Activated CD4-positive, alpha-beta T cell treated with anti-CD3 and anti-CD28 coated beads for 1 hour (primary cell): ENCODE results near the gene IZUMO2.

Source experiments
- DNase-seq: peaks from one replicate; pipeline ENCODE4 v3.0.0-alpha.2; 2020

Gene IZUMO2

DNA sequence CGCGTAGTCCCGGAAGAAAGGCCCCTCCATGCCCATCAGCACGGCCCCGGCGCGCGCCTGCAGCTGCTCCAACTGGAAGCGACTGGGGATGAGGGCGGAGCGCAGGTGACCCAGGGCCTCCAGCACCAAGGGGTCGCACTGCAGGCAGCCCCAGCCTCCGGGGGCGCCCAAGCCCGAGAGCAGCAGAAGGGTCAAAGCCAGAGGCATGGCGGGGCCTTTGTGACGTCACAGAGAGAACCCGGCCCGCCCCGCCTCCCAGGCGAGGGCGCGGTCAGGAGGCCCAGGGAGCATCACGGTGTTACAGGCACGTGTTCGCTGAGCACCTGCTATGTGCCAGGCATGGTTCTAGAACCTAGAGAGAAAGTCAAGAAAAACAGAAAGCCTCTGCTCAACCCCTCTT, at the start of gene IZUMO2:
Gene IZUMO2 (minus strand): TSS at position 294 of the 400 bp plus-strand sequence. CDS start 87 bp downstream, at position 207.
- DNase-seq: no peak

DNA sequence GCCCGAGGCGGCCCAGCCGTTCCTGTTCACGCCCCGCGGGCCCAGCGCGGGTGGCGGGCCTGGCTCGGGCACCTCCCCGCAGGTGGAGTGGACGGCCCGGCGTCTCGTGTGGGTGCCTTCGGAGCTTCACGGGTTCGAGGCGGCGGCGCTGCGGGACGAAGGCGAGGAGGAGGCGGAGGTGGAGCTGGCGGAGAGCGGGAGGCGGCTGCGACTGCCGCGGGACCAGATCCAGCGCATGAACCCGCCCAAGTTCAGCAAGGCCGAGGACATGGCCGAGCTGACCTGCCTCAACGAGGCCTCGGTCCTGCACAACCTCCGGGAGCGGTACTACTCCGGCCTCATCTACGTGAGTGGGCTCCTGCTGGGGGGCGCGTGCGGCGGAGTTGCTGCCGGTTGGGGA, 47.3 kb upstream of the IZUMO2 start:
- DNase-seq: no peak

DNA sequence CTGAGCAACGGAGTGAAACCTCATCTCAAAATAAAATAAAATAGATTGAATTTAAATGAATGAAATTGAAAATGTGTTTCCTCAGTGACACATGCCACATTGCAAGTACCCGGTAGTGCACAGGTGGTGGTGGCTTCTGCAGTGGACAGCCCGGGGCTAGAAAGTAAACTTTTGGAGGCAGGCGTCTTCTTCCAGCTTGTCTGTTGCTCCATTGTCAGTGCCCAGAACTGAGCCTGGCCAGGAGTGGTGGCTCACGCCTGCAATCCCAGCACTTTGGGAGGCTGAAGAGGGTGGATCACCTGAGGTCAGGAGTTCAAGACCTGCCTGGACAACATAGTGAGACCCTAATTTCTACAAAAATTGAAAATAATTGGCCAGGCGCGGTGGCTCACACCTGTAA, 46.0 kb upstream of the IZUMO2 start:
- no peak for DNase-seq

DNA sequence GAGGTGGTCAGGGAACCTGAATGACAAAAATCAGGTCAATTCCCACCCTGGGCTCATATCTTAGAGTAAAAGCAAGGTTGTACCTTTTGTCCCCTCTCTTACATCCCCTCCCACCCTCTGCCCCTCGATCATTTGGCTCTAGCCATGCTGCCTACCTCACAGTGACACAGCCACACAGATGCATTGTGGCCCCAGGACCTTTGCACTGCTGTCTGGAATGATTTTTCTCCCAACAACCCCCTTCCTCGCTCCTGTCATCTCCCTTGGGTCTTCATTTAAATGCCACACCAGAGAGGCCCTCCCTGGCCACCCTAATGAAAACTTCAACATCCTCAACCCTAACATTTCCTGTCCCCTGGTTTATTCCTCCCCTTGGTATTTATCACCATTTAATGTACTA, 44.6 kb upstream of the IZUMO2 start:
- no peak for DNase-seq

DNA sequence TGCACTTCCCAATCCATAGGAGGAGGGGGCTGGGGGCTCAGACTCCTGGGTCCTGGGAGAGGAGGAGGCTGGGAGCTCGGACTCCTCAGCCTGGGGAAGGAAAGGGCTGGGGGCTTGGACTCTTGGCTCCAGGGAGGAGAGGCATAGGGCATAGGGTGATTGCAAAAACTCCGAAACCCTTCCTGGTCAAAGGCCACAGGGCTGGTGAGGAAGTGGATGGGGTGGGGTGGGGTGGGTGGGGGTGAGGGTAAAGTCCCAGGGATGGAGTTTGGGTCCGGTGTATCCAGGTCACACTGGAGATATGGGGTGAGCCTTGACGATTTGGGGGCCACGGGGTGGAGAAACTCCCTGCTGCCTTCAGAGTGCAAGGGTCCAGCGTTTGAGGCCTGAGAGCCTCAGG, 43.1 kb upstream of the IZUMO2 start:
- no peak for DNase-seq

DNA sequence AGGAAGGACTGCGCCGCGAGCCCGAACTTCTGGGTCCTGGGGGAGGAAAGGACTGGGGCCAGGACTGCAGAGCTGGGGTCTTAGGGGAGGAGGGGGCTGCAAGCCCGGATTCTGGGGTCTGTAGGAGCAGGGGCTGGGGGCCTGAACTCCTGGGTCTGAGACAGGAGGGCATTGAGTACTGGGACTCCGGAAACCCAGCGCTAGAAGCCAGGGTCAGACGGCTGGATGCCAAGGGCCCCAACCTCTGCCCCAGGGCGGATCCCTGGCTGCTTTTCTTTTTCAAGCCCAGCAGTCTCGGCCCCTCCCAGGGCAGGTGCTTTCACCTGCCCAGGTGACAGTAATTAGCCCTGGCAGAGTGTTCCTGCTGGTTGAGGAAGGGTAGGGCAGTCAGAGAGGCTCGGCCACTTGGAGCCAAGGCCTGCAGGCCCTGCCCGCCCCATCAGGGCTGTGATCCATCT, 42.6 kb upstream of the IZUMO2 start:
- DNase-seq: no peak

DNA sequence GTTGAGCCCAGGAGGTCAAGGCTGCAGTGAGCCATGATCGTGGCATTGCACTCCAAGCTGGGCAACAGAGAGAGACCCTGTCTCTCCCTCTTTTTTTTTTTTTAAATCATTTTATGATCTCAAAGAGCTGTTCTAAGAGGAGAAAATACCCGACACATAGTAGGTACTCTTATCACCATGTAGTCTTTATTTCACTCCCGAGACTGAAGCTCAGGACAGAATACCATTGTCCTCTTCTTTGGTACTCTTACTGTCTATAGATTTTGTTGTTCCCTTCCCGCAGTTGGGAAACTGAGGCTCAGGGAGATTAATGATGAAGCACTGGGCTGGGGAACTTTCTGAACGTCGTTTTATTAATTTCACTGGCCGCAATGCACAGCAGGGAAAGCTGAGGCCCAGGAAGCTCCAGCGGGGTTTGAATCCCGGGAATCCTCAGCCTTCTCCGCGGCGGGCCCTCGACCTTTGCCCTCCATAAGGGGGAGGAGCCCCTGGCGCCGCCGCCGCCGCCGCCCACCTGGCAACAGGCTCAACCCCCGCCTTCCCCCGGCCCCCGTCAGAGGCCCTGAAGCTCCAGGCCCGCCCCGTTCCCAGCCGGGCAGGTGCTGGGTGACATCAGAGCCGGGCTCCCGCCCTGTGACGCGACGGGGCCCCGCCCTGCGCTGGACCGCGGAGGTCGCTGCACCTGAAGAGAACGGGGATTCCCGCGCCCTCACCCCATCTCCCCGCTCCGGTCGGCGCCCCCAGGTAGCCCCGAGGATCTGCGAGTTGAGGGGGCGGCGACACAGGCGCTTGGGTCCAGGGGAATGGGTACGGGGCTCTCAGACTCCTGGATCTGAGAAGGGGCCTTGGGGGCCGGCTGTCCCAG, 42.0 kb upstream of the IZUMO2 start:
- no peak for DNase-seq

DNA sequence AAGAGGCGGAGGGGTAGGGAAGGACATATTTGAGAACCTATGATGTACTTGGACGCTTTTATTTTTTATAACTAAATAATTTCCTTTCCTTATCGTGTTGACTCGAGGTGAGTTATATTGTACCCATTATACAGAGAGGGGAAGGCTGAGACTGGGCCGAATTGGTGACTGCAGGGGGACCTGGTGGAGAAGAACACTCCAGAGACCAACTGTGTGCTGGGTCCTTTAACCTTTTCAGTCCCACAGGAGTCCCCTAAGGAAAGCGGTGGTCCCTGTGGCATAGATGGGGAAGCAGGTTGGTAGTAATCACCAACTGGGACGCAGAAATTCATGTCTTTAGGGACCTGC, 41.0 kb upstream of the IZUMO2 start:
- no peak for DNase-seq

DNA sequence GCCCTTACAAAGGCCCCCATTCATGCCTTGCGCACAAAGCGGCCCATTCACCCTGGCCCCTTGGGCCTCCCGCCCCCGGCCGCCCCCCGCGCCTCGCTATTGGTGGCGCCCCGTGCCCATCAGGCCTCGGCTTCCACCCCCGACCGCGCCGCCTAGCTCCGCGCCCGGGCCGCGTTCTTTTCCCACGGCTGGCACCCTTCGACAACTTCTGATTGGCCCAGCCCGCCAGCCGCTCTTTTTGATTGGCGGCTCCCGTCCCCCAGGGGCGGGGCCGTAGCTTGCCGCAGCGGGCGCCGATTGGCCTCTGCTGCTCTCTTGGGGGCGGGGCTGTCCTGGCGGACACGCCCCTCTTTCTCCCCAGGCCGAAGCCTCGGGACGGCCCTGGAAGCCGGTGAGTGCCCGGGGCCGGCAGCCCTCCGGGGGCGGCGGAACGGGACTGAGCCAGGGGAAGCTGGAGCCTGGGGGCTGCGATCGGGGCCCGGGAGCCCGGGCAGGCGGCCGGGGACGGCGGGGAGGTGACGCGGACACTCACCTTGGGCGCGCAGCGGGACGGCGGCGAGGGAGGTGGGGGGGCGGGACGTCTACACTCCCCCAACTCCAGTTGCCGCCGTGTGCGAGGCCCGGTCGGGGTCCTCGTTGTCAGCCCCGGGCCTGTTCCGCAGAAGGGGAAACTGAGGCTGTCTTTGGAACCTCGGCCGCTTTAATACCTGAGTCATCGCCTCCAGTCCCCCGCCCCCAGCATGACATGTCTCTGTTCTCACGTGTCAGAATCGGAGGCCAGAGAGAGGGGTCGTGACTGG, 40.4 kb upstream of the IZUMO2 start, which contains the start of gene MYH14:
Gene MYH14 (plus strand): TSS at position 342 of the 800 bp plus-strand sequence. CDS start 6,744 bp downstream, outside the sequence.
- DNase-seq: no peak

DNA sequence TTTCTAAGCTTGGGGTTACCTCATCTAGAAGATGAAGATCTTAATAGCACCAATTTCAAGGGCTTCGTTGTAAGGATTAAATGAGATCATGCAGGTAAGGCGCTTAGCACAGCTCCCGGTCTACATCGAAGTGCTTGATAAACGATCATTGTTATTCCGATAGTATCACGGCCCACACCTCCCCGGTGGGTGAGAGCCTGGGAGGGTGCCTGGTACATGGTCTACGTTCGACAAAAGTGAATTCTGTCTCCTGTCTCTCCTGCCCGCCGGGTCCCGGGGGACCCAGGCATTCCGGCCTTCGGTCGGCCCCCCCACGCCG, 39.8 kb upstream of the IZUMO2 start:
- DNase-seq: no peak

DNA sequence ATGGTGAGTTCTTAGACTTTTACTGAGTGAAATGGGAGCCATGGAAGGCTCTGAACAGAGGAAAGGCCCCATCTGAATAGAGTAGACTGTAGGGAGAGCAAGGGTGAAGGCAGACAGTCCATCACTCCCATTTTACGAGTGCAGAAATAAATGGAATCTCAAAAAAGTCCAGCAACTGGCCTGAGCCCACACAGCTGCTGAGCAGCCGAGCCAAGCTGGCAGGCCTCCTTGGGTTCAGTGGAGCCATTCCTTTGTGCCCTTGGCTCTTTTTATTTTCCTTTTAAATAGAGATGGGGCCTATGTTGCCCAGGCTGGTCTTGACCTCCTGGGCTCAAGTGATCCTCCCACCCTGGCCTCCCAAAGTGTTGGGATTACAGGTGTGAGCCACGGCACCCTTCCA, 39.3 kb upstream of the IZUMO2 start:
- no peak for DNase-seq

DNA sequence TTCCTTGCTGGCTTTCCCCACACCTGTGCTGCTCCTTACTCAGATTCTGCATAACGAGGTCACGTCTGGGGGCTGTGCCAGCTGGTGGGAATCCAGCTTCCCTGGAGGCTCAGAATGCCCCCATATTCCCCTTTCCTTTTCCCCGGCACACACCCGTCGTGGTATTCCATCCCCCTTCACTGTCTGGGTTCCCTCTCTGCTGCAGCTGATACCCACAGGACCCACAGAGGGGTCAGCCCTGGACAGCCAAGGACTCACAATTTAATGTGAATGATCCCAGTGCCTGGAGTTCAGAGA, 36.1 kb upstream of the IZUMO2 start:
- DNase-seq: no peak

DNA sequence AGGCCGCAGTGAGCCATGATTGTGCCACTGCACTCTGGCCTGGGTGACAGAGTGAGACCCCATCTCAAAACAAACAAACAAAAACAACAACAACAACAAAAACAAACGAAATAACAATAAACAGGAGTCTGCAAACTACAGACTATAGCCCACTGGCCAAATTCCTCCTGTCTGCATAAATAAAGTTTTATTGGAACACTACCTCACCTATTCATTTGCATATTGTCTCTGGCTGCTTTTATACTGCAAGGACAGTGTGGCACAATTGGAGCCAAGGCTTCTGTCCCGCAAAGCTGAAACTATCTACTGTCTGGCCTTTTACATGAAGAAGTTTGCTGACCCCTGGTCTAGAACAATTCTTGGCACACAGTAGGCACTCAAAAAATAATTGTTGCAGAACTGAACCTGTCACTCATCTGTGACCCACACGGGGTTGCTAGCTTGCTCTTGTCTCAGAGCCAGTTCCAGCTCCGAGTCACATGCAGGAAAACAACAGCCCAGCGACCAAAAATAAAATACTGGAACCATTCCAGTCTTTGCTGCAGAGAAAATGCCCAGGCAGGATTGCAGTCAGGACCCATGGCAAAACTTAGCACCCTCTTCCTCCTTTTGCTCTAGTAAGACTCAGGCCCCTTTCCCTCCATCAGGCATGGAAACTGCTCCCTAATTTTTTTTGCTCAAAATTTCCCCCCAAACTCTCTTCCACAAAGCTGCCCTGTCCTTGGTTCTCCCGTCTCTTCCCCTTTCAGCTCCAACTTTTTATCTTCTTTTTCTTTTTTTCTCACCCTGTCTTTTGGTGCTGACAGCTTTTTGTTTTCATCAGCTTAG, 35.6 kb upstream of the IZUMO2 start:
- DNase-seq: no peak

DNA sequence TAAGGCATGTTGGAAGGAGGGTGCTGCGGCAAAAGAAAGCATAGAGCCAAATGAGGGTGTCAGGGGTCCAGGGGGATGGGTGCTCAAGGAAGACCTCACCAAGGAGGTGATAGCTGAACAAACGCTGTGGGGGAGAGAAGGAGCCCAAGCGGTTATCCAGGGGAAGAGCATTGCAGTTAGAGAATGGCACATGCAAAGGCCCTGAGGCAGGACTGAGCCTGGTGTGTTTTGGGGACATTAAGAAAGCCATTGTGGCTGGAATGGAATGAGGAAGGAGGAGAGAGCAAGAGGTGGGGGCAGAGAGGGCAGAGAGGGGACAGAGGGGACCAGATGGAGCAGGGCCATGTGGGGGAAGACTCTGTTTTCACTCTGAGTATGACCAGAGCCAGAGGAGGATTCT, 34.3 kb upstream of the IZUMO2 start:
- no peak for DNase-seq

DNA sequence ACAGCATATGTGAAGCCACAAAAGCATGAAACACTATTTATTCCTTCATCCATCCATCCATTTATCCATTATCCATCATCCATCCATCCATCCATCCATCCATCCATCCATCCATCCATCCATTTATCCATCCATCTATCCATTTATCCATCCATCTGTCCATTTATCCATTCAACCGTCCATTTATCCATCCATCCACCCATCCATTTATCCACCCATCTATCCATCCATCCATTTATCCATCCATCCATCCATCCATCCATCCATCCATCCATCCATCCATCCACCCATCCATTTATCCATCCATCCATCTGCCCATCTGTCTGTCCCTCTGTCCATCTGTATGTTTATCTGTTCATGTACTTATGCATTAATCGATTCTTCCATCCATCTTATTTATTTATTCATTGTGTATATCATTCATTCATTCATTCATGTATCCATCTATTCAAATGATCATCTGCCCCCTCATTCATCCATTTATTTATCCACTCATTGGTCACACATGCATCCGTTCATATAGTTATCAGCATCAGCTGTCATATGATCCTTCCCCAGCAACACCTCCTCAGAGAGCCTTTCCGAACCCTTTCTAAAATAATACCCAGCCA, 33.3 kb upstream of the IZUMO2 start:
- no peak for DNase-seq

DNA sequence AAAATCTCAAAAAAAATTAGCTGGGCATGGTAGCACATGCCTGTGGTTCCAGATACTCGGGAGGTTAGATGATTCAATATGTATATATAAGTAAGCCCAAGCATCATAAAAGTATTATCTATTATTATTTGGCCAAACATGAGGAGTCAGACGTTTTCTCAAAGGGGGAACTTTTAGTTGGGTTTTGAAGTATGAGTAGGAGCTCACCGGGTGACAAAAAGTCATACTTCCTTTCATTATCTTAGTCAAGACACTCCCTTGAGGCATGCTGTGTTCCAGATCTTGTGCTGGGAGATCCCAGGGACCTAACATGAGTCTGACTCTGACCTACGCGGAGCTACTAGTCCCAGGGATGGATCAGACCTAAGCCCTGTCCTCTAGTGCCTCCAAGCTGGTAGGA, 32.1 kb upstream of the IZUMO2 start:
- DNase-seq: no peak

DNA sequence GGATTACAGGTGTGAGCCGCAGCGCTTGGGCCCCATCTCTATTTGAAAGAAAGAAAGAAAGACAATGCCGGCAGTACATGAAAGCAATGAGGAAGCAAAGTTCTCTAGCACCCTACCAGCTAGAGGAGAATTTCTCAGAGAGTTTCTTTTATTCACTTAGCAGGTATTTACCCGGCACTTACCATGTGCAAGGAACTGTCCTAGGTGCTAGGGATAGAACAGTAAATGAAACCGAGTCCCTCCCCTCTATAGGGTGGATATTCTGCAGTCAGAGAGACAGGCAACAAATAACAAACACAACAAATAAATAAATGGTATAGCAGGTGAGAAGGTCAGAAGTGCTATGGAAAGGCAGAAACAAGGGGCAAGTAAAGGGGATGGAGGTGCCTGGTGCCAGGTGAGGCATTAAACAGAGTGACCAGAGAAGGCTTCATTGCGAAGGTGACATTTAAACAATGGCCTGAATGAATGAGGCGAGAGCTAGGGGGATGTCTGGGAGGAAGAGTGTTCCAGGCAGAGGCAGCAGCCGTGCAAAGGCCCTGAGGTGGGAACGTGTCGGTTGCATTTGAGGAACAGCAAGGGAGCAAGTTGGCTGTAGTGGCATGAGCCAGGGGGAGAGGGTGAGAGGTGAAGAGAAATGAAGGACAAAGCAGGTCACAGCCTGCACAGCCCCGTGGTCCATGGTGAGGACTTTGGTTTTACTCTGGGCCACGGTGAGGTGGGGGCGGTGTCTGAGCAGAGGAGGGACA, 29.6 kb upstream of the IZUMO2 start:
- no peak for DNase-seq

DNA sequence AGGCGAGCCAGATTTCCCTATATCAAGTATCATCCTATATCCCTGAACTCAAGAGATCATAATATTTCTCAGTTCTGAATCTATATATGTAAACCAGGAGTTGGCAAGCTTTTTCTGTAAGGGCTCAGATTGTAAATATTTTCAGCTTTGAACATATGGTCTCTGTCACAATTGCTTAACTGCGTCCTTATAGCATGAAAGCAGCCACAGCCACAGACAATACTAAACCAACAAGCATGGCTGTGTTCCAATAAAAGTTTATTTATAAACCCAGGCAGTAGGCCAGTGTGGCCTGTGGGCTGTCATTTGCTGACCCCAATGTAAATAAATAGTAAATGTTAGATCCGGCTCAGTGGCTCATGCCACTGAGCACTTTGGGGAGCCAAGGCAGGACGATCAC, 28.1 kb upstream of the IZUMO2 start:
- no peak for DNase-seq

DNA sequence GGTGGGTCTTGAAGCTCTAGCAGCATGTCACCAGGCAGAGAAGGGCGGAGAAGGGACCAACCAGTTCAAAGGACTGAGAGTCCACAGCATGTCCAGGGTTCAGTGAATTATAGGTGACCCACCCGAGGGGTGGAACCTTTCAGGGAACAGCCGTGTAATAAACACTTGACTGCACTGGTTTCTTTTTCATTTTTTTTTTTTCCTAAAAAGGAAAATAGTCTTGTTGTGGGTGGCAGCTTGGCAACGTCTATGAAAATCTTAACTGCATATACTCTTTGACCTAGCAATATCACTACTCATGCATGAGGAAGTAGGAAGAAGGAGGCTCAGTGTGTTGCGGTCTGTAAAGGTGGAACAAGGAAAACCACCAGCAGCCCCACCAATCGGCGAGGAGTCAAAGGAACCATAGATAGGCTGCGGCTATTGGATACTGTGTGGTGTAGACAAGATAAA, 27.4 kb upstream of the IZUMO2 start:
- DNase-seq: no peak

DNA sequence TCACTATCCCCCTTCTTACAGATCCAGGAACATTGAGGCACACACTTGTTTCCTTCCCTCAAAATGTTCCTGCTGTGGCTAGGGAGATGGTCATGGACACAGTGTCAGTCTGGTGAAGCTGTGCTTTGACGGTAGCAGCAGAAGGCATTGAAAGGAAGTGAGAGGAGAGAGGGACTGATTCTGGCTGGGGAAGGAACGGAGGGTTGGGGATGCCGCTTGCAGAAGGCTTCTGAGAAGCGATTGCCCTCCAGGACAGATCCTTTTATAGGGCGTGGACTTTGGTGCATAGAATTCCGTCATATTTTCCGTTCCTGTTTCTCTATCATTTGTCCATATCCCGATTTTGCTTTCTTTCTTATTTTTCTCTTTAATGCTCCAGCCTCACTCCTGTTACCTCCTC, 26.2 kb upstream of the IZUMO2 start:
- no peak for DNase-seq

DNA sequence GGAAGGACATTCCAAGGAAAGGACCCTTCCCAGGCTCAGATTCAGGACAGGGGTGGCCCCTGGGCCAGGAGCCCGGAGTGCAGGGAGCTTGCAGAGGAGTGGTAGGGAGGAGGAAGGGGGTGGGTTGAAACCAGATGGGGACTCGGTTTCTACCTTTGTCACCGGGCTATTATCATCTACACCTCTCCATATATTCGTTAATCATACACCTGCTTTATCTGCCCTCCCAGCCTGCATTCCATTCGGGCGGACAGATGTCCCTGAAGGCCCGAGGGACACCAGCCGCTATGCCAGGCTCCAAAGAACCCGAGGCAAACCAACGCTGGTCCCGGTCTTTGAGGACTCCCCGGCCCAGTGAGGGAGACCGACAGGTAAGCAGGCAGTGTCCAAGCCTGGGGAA, 24.9 kb upstream of the IZUMO2 start:
- no peak for DNase-seq

DNA sequence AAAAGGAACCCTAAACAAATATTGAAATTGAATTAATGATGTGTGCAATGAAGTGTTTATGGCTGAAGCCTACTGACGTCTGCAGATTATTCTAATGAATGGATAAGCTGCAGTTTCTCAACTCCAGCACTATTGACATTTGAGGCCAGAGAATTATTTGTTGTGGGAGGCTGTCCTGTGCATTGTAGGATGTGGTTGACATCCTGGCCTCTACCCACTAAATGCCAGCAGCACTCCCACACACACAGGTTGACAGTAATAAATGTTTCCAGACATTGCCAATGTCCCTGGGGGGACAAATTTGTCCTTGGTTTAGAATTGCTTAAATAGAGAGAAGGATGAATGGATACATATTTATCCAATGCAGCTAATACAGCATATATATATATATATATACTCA, 21.1 kb upstream of the IZUMO2 start:
- DNase-seq: no peak
